Left ventricle myocardium inferior (tissue), 1 donor: ENCODE measurements around the gene RASGRP3. TPM values are rescaled to one million over a fixed set of nuclear protein-coding genes. Genes with fewer than 3 reads are reported as not detected.

Source experiments
- DNase-seq: peaks from one replicate; pipeline ENCODE4 v3.0.0-alpha.2; 2020
- H3K27ac ChIP-seq: fragments of 200-600 bp; replicated peaks from 2 replicates; pipeline ENCODE4 v1.8.0; 2021
- H3K27me3 ChIP-seq: fragments of 200-600 bp; 2 replicates; pipeline ENCODE4 v1.8.0; 2021; ENCODE audit warnings: low read depth
- H3K36me3 ChIP-seq: fragments of 200-600 bp; 2 replicates; pipeline ENCODE4 v1.8.0; 2021
- H3K4me1 ChIP-seq: fragments of 200-600 bp; 2 replicates; pipeline ENCODE4 v1.8.0; 2021
- H3K4me3 ChIP-seq: fragments of 200-600 bp; 2 replicates; pipeline ENCODE4 v1.8.0; 2021; ENCODE audit warnings: mild to moderate bottlenecking, moderate library complexity
- H3K9me3 ChIP-seq: fragments of 200-600 bp; replicated peaks from 2 replicates; pipeline ENCODE4 v1.8.0; 2021
- intact Hi-C: fragments of 100-400 bp; cut with micrococcal nuclease; formaldehyde crosslinking; loops from one replicate; pipeline ENCODE4 v1.11.0; 2022
- total RNA-seq: library from RNA; stranded (reverse); fragmentation: NEBNext Ultra II Directional; extraction: Animal tissue kit (Norgen Biotek cat#: 25700); gene quantifications from one replicate; pipeline ENCODE4 v1.2.1, GENCODE V29; 2021
- TF ChIP-seq, protein P1 (sequence below): fragments of 200-600 bp; IDR thresholded peaks from 2 replicates; pipeline ENCODE4 v1.8.0; 2021; ENCODE audit warnings: antibody characterized with exemption, mild to moderate bottlenecking, borderline replicate concordance
- donor health status: DM: no; HTN: yes; CAD: no; lungs with severe emphysema.

The RASGRP3 gene
- total RNA-seq, 1 donor from 2014 or later, result 69.2 TPM

DNA sequence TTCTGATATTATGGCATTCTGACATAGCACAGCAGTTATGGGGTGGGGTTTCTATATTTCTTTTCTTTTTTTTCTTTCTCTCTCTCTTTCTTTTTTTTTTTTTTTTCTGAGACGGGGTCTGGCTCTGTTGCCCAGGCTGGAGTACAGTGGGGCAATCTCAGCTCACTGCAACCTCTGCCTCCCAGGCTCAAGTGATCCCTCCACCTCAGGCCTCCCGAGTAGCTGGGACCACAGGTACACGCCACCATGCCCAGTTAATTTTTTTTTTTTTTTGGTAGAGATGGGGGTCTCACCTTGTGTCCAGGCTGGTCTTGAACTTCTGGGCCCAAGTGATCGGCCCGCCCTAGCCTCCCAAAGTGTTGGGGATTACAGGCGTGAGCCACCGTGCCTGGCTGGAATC, 130.2 kb downstream of the RASGRP3 start:
- intact Hi-C loops, result no loop called here
- DNase-seq, result no peak
- no peak overlapping the region for H3K4me3 ChIP-seq
- H3K4me1 ChIP-seq, result peaks cover 15% of the 10 kb centered on the region
- no peaks in the 10 kb centered on the region for H3K36me3 ChIP-seq
- H3K9me3 ChIP-seq, result no peaks in the 10 kb centered on the region
- H3K27ac ChIP-seq, result no peak overlapping the region
- TF ChIP-seq, protein P1, sequence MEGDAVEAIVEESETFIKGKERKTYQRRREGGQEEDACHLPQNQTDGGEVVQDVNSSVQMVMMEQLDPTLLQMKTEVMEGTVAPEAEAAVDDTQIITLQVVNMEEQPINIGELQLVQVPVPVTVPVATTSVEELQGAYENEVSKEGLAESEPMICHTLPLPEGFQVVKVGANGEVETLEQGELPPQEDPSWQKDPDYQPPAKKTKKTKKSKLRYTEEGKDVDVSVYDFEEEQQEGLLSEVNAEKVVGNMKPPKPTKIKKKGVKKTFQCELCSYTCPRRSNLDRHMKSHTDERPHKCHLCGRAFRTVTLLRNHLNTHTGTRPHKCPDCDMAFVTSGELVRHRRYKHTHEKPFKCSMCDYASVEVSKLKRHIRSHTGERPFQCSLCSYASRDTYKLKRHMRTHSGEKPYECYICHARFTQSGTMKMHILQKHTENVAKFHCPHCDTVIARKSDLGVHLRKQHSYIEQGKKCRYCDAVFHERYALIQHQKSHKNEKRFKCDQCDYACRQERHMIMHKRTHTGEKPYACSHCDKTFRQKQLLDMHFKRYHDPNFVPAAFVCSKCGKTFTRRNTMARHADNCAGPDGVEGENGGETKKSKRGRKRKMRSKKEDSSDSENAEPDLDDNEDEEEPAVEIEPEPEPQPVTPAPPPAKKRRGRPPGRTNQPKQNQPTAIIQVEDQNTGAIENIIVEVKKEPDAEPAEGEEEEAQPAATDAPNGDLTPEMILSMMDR, result no peak
- no peaks in the 10 kb centered on the region for H3K27me3 ChIP-seq

DNA sequence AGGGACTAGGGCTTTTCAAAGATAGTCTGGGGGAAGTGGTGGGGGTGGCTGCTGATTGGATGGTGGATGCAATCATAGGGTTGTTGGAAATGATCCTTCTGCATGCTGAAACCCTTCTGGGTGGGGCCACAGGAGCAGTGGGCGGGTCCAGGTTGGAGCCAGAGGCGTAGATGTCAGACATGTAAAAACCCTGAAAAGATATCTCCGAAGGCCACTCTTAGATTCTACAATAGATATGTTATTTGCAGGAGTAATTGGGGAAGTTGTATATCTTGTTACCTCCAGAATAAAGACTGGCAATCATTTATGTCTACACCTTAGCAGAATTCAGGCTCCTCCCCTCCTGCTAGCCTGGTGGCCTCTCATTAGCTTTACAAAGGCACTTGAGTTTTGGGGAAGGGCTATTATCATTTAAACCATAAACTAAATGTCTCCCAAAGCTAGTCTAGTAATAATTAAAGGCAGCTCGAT, 130.8 kb downstream of the RASGRP3 start:
- Histone ChIP-seq H3K27me3 (no peaks in the 10 kb centered on the region), H3K9me3 (no peaks in the 10 kb centered on the region), H3K4me3 (no peak overlapping the region), H3K36me3 (no peaks in the 10 kb centered on the region), H3K27ac (peak overlapping the region; percentile 62), H3K4me1 (peaks cover 15% of the 10 kb centered on the region)
- intact Hi-C loops, result no loop called here
- TF ChIP-seq, protein P1, result no peak
- DNase-seq, result no peak

DNA sequence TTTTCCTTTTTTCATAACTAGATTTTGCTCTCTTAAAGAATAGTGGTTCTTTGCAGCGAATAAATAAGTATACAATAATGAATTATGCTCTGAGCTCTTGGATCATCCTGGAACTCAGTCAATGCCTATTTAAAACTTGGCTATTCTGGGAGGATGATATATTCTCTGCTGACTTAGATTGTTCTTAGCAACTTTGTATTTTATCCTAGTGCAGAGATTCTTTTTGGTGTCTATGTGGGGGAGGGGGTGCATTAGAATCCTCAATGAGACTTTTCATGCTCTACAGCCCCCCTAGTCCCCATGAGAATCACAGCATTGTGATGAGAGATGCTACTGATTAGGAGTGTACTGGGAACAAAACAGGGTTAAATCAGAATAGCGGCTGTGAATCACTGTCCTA, 131.5 kb downstream of the RASGRP3 start:
- Histone ChIP-seq H3K4me3 (peak overlapping the region; percentile 19), H3K9me3 (no peaks in the 10 kb centered on the region), H3K36me3 (no peaks in the 10 kb centered on the region), H3K27ac (peak overlapping the region; percentile 62), H3K27me3 (no peaks in the 10 kb centered on the region), H3K4me1 (peaks cover 17% of the 10 kb centered on the region)
- TF ChIP-seq, protein P1, result no peak
- intact Hi-C loops, result no loop called here
- DNase-seq, result no peak

DNA sequence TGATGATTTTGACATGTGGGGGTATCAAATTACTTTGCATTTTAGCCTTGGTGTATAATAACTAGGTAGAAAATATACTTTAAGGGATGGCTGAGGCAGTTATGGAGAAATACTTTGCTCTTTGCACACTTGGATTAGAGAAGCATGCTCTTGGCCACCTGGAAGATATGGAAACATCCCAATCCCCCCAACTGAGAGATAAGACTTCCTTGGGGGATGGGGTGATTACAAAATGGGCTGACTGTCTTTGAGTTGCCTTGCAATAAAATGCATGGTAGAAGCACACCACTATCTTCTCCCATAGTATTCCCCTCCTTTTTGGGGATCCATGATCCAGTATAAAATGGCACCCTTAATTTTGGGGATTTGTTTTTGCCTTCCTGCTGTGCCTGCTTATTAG, 137.7 kb downstream of the RASGRP3 start:
- Histone ChIP-seq H3K4me1 (peaks cover 5% of the 10 kb centered on the region), H3K4me3 (no peak overlapping the region), H3K36me3 (no peaks in the 10 kb centered on the region), H3K27ac (no peak overlapping the region), H3K27me3 (no peaks in the 10 kb centered on the region), H3K9me3 (peaks cover 18% of the 10 kb centered on the region)
- TF ChIP-seq, protein P1, result no peak
- intact Hi-C loops, result no loop called here
- no peak for DNase-seq

Other genes with a start within 250 kb of the RASGRP3 start
- 84.8 TPM for gene FAM98A, start 122.7 kb downstream of the RASGRP3 start, total RNA-seq